ENCODE measurements around the gene PLEKHF1.

The PLEKHF1 gene

DNA sequence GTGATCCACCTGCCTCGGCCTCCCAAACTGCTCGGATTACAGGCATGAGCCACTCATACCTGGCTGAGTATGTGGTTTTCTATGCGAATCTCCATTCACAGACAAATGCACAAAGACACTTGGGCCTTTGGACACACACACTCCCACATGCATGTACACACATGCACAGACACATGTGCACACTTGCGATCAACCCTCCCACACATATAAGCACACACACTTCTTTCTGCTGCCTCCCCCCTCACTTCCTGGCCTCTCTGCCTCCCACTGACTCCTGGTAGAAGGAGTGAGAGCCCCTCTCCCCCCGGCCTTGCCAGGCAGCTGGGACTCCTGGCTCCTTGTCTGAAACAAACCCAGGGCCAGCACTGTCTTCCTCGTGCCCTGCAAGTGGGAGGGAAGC lies 29.3 kb upstream of the PLEKHF1 start:
- no peak for DNase-seq

DNA sequence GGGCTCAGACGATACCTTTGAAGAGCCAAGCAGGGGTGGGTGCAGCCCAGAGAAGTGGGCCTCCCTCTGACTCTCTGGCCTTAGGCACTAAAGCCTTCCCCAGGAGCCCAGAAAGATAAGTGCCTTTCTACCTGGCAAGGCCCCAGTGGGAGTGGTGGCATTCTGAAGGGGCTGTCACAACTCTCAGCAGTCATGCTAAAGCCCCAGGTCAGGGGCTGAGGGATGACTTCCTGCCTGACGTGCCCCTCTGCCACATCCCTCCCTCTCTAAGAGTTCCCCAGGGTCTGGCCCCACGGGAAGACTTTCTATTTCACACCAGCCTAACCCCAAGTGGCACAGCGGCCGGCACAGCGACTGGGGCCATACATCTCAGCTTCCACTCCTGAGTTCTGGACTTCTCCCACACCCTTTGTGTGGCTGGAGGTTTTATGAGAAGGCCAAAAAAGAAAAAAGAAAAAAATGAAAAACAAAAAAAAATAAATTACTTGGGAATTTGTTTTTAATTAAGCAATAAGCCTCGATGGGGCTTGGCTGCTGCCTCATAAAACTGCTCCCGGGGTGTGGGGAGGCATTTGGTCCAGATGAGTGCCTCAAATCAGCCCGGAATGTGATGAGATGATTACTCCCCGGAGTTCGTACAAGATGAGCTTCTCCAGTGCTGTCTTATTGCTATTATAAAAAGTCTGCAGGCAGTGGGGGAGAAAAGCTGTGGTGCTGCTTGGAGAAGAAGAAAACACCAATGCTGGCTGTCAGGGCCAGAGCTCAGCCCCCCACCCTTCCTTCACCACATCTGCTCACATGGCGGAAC lies 28.5 kb upstream of the PLEKHF1 start:
- no peak for DNase-seq

DNA sequence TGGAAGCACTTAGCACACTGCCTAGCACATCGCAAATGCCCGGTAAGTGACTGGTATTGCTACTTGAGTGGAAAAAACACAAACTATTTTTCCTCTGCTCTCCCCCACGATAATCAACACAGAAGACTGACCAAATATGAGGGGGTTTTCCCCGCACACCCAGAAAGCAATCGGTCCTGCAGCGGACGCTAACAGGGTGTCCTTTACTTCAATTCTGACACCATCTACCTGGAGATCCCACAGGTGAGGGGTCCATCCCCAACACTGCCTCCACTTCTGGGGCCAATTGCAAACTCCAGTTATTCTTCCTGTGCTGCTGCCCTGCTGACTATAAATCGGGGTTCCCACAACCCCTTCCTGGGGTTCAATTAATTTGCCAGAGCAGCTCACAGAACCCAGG lies 26.2 kb upstream of the PLEKHF1 start:
- DNase-seq: no peak

DNA sequence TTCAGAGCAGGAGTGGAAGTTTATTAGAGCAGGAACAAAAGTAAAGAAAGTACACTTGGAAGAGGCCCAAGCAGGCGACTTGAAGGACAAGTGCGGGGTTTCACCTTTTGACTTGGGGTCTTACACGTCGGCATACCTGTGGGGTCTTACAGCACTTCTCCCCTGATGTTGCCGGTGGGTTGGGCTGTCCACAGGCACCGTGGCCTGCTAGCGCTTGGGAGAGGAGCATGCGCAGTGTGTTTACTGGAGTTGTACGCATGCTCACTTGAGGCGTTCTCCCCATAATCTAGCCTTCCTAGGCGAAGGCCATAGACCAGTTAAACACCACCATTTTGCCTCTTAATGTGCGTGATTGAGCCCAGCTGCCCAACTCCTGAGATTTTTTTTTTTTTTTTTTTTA lies 25.0 kb upstream of the PLEKHF1 start:
- DNase-seq: no peak

DNA sequence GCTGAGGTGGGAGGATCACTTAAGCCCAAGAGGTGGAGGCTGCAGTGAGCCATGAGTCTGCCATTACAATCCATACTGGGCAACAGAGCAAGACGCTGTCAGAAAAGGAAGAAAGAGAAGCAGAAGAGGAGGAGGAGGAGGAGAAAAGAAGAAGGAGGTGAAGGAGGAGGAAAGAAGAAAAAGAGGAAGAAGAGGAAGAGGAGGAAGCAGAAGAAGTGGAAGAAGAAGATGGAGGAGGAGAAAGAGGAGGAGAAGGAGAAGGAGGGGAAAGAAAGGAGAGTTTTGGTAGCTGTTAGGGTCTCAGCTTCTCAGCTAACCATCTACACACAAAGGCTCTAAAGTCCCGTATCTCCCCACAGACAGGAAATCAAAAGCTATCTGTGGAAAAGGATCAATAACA lies 23.7 kb upstream of the PLEKHF1 start:
- no peak for DNase-seq

DNA sequence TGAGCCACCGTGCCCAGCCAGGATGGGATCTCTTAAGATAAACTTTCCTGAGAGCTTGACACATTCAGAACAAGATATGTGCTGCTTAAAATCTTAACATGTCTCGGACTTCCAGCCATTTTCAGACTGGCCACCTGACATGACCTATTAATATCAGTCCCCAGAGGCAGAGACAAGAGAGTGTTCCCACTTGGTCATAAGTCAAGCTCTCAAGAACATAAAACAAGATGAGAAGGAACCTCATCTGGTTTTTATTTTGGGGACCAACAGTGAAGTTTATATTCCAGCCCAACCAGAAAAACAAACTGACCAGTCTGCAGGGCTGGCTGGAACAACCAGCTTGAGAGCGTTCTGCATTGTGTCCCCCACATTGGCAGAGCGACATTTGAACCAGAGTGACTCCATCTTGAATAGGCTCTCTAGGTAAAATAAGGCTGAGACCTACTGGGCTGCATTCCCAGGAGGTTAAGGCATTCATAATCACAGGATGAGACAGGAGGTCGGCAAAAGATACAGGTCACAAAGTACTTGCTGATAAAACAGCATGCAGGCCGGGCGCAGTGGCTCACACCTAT lies 21.8 kb upstream of the PLEKHF1 start:
- no peak for DNase-seq

DNA sequence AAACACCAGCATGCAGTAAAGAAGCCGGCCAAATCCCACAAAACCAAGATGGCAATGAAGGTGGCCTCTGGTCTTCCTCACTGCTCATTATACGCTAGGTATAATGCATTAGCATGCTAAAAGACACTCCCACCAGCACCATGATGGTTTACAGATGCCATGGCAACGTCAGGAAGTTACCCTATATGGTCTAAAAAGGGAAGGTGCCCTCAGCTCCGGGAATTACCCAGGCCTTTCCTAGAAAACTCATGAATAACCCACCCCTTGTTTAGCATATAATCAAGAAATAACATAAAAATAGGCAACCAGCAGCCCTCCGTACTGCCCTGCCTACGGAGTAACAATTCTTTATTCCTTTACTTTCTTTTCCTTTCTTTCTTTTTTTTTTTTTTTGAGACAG lies 21.1 kb upstream of the PLEKHF1 start:
- no peak for DNase-seq

DNA sequence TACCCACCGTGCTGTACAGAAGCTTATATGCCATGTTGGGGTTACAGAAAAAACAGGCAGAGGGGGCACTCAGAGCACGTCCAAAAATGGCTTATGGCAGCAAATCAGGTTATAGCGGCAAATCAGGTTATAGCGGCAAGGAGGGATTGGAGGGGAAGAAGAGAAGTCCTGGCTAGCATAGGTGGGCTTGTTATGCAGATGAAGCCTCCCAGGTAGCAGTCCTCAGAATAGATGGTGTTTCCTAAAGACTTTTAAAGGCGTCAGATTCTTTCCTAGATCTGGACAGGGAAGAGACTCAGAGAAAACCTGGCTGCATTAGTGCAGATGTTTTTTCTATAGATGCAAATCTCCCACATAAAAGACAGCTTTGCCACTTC lies 19.8 kb upstream of the PLEKHF1 start:
- DNase-seq: no peak

DNA sequence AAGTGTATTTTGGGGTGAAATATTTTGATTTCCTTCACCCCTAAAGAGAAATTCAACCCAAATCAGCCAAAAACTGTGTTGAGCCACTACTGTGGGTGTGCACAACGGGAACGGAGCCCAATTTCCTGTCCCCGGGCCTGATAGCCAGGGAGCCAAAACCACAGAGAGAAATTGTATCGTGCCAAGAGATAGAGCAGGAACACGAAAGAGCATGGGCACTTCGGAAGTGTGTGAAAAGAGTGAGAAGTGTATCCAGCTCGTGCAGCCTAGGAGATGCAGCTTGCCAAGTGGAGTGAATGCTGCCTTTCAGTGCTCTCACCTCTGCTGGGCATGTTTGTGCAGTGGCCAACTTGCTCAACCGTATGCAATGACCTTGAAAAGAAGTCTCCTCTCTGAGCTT lies 19.4 kb upstream of the PLEKHF1 start:
- no peak for DNase-seq

DNA sequence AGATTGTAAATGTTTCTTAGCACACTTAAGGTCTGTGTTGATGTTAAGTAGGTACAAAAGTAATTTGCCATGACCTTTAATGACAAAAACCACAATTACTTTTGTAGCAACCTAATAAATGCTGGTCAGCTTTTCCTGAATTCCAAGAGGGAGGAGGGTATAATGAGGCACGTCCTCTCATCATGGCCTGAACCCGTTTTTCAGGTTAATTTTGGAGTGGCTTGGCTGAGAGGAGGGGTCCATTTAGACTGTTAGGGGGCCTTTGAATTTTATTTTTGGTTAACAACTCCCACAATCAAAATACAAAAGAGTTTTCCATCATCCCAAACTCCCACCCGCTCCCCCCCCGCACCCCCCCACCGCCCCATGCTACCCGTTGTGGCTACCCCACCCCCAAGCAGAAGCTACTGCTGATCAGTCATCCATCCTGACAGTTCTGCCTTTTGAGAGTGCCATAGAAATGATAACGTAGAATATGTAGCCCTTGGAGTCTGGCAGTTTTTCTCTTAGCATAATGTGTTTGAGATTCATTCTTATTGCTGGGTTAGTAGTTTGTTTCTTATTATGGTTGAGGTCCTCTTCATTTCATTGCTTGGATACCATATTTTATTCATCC lies 14.4 kb upstream of the PLEKHF1 start:
- DNase-seq: no peak

DNA sequence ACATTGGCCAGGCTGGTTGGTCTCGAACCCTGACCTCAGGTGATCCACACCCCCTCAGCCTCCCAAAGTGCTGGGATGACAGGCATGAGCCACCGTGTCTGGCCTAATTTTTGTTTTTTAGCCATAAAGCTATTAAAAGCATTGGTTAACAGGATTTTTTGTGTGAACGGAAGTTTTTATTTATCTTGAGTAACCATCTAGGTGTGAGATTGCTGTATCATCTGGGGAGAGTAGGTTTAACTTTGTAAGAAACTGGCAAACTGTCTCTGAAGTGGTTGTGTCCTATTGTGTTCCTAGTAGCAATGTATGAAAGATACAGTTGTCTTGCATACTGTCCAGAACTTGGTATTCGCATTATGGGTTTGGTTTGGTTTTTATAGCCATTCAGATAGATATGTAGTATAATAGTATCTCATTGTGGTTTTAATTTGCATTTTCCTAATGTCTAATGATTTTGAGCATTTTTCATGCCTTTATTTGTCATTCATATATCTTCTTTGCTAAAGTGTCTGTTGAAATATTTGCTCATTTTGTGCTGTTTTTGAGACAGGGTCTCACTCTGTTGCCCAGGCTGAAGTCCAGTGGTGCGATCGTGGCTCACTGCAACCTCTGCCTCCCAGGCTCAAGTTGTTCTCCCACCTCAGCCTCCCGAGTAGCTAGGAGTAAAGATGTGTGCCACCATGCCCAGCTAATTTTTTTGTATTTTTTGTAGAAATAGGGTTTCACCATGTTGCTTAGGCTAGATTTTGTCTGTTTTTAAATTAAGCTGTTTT lies 13.5 kb upstream of the PLEKHF1 start:
- DNase-seq: peak in 1 of 2 donors; percentile 22

DNA sequence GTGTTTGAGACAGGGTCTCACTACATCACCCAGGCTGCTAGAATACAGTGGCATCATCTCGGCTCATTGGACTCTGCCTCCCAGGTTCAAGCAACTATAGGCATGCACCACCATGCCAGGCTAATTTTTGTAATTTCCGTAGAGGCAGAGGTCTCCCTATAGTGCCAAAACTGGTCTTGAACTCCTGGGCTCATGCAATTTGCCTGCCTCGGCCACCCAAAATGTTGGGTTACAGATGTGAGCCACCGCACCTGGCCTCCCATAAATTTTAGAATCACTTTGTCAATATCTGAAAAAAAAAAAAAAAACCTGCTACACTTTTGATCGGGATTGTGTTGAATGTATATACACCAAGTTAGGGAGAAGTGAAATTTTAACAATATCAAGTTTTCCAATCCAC lies 11.9 kb upstream of the PLEKHF1 start:
- no peak for DNase-seq

DNA sequence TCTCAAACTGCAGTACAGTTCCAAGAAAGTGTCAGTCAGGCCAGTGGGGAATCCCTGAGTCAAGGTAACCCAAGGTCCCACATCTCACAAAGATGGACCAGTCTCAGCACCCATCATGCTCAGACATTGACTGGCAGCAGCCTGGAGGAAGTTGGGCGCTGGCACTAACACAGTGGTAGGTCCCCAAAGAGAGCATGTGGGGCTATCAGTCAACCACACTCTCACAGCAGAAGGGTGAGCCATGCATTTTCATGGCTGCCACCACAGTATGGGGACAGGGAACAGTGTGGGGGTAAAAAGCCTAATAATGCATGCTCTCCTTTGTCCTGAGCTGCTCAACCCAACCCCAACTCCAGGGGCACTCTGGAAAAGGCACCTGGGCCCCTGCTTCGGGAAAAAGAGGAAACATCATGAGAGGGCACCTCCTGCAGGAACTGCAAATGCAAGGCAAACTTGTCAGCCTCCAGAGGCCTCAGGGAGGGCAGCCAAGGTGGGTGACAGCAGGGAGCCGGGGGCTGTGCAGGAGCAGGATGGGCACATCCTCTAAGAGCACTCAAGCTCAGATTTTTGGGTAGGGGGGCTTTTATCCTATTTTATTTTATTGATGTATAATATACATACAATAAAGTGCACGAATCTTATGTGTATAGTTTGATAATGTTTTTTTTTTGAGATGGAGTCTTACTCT lies 9.5 kb upstream of the PLEKHF1 start:
- DNase-seq: no peak

DNA sequence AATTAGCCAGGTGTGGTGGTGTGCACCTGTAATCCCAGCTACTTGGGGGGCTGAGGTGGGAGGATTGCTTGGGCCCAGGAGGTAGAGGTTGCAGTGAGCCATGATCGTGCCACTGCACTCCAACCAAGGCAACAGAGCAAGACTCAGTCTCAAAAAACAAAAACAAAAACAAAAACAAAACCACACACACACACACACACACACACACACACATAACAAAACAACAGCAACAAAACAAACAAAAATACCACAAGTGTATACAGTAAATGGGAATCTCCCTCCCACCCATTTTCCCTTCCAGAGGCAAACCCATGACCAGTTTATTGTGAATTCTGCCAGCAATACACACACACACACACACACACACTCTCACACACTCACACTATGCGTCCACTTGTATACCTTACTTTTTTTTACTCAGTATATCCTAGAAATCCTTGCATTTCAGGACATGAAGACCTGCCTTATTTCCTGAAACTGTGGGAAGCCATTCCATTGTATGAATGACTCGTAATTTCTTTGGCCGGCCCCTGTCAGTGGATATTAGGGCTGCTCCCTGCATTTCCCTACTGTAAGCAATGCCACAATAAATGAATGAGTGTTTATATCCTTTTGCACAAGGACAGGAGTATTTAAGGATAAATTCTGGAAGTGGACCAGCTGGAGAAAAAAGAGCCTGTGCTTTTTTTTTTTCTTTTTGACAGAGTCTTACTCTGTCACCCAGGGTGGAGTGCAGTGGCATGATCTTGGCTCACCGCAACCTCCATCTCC lies 6.9 kb upstream of the PLEKHF1 start:
- DNase-seq: no peak

DNA sequence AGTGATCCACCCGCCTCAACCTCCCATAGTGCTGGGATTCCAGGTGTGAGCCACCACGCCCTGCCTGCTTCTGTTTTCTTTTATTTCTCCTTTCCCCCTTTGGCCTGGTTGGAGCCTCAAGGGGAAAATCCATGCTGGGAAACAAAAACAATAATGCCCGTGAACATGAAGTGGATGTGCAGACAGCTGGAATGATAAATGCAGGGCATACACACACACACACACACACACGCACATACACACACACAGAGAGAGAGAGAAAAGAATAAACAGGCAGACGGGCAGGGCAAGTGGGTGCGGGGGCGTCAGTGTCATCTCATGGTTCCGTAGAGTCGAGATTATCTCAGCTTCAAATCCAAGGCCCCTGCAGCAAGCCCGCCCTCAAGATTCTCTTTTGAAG lies 4.4 kb upstream of the PLEKHF1 start:
- DNase-seq: peak in 1 of 2 donors; percentile 37

DNA sequence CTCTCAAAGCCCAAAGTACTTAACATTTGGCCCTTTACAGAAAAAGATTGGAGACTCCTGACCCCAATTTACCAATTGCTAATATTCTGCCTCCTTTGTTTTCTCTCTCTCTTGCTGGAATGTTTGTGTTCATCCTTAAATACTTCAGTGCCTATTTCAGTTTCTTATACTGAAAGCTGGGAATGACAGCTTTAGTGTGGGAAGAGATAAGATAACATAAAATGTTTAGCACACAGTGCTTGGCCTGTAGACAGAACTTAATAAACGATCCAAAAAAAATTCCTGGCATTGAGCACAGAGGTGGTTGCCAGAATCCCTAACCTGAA lies 3.0 kb upstream of the PLEKHF1 start:
- DNase-seq: no peak

DNA sequence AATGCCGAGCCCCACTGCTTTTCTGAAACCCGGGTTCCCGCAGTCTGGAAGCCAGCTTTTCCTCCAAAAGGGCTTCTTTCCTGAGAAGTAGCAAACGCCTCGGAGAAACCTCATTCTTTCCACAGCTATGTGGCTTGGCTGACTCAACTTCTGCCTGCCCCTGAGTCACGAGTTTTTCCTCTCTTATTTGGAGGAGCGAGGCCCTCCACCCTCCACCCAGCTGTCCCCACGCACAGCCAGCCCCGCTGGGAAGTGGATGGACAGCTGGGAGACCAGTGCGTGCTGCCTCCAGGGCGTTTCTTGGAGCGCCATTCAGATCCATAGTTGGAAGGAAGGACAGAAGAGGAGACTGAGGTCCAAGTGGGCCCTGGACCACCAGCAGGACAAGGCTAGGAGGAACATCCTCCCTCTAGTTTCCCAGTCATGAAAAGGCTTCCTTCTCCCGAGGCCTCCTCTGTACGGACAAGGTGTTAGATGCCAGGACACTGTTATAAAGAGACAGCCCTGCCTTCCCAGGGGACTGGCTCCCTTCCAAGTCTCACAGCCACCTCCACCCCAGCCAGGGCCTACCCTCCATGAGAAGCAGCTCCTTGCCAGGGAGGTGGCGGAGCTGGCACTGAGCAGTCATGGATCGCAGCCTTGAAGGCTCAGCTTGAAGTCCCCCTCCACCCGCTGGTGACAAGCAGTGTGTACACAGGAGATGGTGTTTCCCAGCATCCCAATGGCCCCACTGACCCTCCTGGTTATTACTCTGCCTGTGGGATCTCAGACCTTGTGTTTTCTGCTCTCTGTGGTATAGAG lies 2.5 kb upstream of the PLEKHF1 start:
- DNase-seq: no peak

DNA sequence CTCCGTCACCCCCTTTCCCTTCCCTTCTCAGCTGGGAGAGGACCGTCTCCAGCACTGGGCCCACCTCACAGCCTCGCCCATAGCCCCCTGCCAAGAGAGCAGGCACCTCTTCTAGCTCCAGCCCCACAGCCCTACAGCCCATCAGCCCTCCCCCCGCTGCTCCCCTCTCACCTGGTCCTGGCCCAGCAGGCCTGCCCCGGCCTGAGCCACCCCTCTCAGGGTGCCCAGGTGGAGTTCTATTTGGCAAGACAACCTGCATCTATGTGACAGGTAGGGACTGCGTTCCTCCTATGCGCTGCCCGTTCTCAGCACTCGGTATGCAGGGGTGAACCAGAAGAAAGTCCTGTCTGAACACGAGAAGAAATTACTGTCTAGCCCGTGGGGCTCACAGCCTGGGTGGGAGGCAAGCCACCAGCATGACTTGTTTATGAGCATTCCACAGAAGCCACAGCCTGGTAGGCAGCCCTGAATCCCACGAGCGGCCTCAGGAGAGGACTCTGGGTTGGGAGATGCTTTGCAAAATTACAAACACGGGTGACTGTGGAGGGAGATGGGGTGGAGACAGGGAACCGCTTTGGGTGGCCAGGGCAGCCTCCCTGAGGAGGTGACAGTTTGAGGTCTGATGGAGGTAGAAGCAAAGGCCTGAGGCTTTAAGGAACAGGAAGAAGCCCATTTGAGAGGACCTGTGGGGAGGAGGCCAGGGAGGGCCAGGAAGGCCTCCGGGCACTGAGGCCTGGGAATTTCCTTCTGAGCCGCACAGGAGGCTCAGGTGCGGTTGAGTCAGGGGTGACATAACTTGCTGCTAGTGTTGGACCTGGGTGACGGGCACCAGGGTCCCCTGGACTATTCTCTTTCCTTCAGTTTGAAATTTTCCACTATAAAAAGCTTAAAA lies 1.2 kb upstream of the PLEKHF1 start:
- DNase-seq: no peak

DNA sequence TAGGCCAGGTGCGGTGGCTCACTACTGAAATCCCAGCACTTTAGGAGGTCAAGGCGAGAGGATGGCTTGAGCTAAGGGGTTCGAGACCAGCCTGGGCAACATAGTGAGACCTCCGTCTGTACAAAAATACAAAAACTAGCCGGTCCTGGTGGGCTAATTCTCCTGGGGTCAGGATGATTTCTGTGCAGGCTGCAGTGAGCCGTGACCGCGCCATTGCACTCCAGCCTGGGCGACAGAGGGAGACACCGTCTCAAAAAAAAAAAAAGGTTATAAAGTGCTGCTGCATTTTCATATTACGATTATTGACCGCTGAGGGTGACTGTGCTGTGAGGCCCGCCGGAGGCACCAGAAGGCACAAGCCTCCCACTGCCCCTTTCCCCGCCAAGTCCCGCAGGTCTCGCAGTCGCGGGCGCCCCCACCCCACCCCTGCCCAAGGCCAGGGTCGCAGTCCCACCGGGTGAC lies 477 bp upstream of the PLEKHF1 start:
- no peak for DNase-seq

DNA sequence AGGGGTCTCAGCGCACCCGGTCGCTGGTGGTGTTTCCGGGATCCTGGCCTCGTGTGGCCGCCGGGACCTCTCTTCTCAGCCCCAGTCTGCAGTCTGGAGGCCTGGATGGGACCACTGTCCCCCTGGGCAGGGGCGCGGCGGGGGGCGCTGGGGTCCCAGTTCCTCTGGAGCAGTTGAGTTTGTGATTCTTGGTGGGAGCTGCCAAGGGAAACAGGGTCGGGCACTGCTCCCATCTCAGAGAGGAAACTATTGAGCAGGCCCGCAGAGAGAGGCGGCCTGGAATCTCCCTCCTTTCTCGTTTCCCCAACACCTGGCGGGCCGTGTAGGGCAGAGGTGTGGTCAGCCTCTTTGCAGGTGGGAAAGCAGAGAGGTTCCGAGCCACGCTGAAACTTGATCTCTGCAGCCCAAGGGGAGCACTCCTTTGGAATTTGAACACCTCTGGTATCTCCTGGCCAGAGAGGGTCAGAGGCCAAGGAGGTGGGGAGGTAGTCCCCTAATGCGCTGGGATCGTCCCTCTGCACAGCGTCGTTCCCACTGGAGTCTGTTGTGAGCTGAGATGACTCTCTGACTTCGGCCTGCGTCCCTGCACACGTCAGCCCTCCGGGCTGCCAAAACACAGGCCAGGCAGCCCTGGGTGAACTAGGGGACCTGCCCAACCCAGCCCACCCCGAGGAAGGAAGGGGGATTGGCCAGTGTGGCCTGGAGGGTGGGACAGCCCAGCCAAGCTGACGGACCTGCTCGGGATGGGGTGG lies 741 bp downstream of the PLEKHF1 start:
- peak in 1 of 2 donors; percentile 34 for DNase-seq

All from CD4-positive, alpha-beta T cell treated with Interleukin-4 for 1 hour (primary cell).